ENCODE measurements around the gene MKRN3.

Gene MKRN3

DNA sequence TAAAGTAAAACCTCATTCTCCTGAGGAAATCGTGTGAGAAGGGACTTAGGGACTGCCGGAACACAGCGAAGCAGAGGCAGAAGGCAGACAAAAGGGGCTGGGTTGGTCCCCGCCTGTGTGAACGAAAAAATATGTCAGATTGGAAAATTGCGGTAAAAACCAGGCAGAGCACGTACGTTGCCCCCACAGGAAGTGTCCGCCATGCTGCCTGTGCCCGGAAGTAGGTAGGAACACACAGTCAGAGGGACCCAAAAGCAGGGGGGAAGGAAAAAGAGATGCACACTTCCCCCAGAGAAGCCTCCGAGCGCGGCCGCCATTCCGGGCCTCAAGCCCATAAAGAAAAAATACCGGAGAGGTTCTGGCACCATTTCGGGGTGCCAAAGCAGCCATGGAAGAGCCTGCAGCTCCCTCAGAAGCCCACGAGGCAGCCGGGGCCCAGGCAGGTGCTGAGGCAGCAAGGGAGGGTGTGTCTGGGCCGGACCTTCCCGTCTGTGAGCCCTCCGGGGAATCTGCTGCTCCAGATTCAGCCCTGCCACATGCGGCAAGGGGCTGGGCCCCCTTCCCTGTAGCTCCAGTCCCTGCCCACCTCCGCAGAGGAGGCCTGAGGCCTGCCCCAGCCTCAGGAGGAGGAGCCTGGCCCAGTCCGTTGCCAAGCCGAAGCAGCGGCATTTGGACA is at the start of gene MKRN3:
Gene MKRN3 (plus strand): TSS at position 280 of the 676 bp plus-strand sequence. CDS start 109 bp downstream, at position 389.
- Histone ChIP-seq H3K36me3 (ENCODE audit: insufficient read depth, insufficient read length, low read length) (no peaks in the 10 kb centered on the region), H3K4me1 (ENCODE audit: insufficient read depth, insufficient read length) (no peaks in the 10 kb centered on the region), H3K9ac (ENCODE audit: insufficient read length, low read depth) (no peak within 1 kb of the TSS), H3K4me3 (ENCODE audit: insufficient read length, low read depth) (no peak within 1 kb of the TSS), H3K27me3 (ENCODE audit: insufficient read depth, insufficient read length) (no peaks in the 10 kb centered on the region), H3K9me3 (ENCODE audit: insufficient read depth, low read length) (peaks cover 26% of the 10 kb centered on the region; the same call in 1 of the 2 replicates)
- TF ChIP-seq ZNF274 (IDR thresholded peaks at IDR 0.05; ENCODE audit: low read depth, low read length) (no peak), SUZ12 (IDR thresholded peaks at IDR 0.05; ENCODE audit: extremely low read depth, insufficient read depth, insufficient read length) (no peak), YY1 (IDR thresholded peaks at IDR 0.05; ENCODE audit: insufficient read depth, insufficient read length) (no peak)
- no peak for DNase-seq (ENCODE audit: low read depth, low spot score)

- DNase-seq (ENCODE audit: low read depth, low spot score) = no peak
- TF ChIP-seq YY1 (IDR thresholded peaks at IDR 0.05; ENCODE audit: insufficient read depth, insufficient read length) (no peak), SUZ12 (IDR thresholded peaks at IDR 0.05; ENCODE audit: extremely low read depth, insufficient read depth, insufficient read length) (no peak), ZNF274 (IDR thresholded peaks at IDR 0.05; ENCODE audit: low read depth, low read length) (no peak)
- H3K4me3 ChIP-seq (ENCODE audit: insufficient read length, low read depth) = no peak overlapping the region
- H3K9ac ChIP-seq (ENCODE audit: insufficient read length, low read depth) = no peak overlapping the region
- no peaks in the 10 kb centered on the region for H3K9me3 ChIP-seq (ENCODE audit: insufficient read depth, low read length)
- H3K27me3 ChIP-seq (ENCODE audit: insufficient read depth, insufficient read length) = no peaks in the 10 kb centered on the region
- no peaks in the 10 kb centered on the region for H3K4me1 ChIP-seq (ENCODE audit: insufficient read depth, insufficient read length)
- no peaks in the 10 kb centered on the region for H3K36me3 ChIP-seq (ENCODE audit: insufficient read depth, insufficient read length, low read length)
Measured at GRCh38 chr15:23516866-23517265, 48.6 kb upstream of the MKRN3 start.

DNA sequence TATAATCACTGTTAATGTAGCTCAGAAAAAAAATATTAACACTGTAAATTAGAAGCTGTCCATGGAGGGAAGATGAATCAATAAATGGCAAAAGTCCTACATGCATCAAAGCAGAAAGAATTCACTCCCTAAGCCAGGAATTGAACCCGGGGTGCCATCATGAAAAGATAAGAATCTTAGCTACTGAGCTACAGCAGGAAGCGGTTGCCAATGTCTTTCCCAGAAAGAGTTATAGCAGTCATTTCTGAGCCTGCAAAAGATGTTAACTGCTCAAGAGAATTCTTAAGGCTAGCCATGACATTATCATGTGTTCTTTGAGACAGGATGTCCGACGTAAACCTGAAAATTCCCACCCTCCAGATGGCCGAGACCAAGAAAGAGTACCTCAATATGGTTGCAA is 47.4 kb upstream of the MKRN3 start:
- Histone ChIP-seq H3K4me3 (ENCODE audit: insufficient read length, low read depth) (no peak overlapping the region), H3K36me3 (ENCODE audit: insufficient read depth, insufficient read length, low read length) (no peaks in the 10 kb centered on the region), H3K9me3 (ENCODE audit: insufficient read depth, low read length) (no peaks in the 10 kb centered on the region), H3K9ac (ENCODE audit: insufficient read length, low read depth) (no peak overlapping the region), H3K4me1 (ENCODE audit: insufficient read depth, insufficient read length) (no peaks in the 10 kb centered on the region), H3K27me3 (ENCODE audit: insufficient read depth, insufficient read length) (no peaks in the 10 kb centered on the region)
- DNase-seq (ENCODE audit: low read depth, low spot score) = no peak
- no peak for TF ChIP-seq YY1 (IDR thresholded peaks at IDR 0.05; ENCODE audit: insufficient read depth, insufficient read length)
- TF ChIP-seq ZNF274 (IDR thresholded peaks at IDR 0.05; ENCODE audit: low read depth, low read length) = no peak
- no peak for TF ChIP-seq SUZ12 (IDR thresholded peaks at IDR 0.05; ENCODE audit: extremely low read depth, insufficient read depth, insufficient read length)

DNA sequence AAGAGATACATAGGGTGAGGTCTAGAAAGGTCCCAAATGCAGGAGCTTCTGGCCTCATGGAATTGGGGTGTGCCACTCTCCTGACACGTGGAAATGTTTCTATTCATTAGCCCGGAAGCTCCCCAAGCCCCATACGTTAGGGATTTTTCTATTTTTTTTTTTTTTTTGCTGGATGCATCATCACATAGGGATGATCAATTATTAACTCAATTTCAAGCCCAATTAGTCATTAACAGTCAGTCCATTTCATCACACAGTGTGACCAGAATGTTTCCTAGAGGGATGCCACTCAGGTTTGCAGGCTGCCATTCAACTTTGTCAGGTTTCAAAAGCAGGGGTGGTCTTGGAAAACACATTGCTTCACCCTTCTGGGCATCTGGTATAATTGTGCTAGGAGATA is 40.7 kb upstream of the MKRN3 start:
- no peak for DNase-seq (ENCODE audit: low read depth, low spot score)
- H3K4me3 ChIP-seq (ENCODE audit: insufficient read length, low read depth) = no peak overlapping the region
- H3K36me3 ChIP-seq (ENCODE audit: insufficient read depth, insufficient read length, low read length) = no peaks in the 10 kb centered on the region
- H3K4me1 ChIP-seq (ENCODE audit: insufficient read depth, insufficient read length) = no peaks in the 10 kb centered on the region
- TF ChIP-seq ZNF274 (IDR thresholded peaks at IDR 0.05; ENCODE audit: low read depth, low read length) (no peak), YY1 (IDR thresholded peaks at IDR 0.05; ENCODE audit: insufficient read depth, insufficient read length) (no peak)
- no peaks in the 10 kb centered on the region for H3K9me3 ChIP-seq (ENCODE audit: insufficient read depth, low read length)
- H3K9ac ChIP-seq (ENCODE audit: insufficient read length, low read depth) = no peak overlapping the region
- no peaks in the 10 kb centered on the region for H3K27me3 ChIP-seq (ENCODE audit: insufficient read depth, insufficient read length)

GRCh38 chr15:23529891-23530290 is 35.6 kb upstream of the MKRN3 start:
- Histone ChIP-seq H3K4me3 (ENCODE audit: insufficient read length, low read depth) (no peak overlapping the region), H3K4me1 (ENCODE audit: insufficient read depth, insufficient read length) (no peaks in the 10 kb centered on the region), H3K9ac (ENCODE audit: insufficient read length, low read depth) (no peak overlapping the region), H3K27me3 (ENCODE audit: insufficient read depth, insufficient read length) (no peaks in the 10 kb centered on the region), H3K9me3 (ENCODE audit: insufficient read depth, low read length) (no peaks in the 10 kb centered on the region), H3K36me3 (ENCODE audit: insufficient read depth, insufficient read length, low read length) (no peaks in the 10 kb centered on the region)
- DNase-seq (ENCODE audit: low read depth, low spot score) = no peak
- TF ChIP-seq ZNF274 (IDR thresholded peaks at IDR 0.05; ENCODE audit: low read depth, low read length) = no peak
- TF ChIP-seq YY1 (IDR thresholded peaks at IDR 0.05; ENCODE audit: insufficient read depth, insufficient read length) = no peak
- TF ChIP-seq SUZ12 (IDR thresholded peaks at IDR 0.05; ENCODE audit: extremely low read depth, insufficient read depth, insufficient read length) = no peak

DNA sequence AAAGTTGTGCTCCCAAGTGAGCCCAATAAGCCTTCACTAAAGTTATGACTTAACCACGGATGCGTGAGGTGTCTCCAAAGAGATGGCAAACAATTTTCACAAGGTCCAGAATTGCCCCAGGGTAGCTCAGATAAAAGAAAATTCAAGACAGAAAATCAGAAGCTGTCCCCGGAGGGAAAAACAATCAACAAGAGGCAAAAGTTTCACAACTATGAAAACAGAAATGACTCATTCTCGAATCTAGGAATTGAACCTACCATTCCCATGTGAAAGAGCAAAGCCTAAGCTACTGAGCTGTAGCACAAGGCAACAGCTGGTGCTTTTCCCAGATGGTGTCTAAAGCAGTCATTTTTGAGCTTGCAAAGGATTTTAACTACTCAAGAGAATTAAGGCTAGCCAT is 33.5 kb upstream of the MKRN3 start:
- Histone ChIP-seq H3K27me3 (ENCODE audit: insufficient read depth, insufficient read length) (no peaks in the 10 kb centered on the region), H3K9ac (ENCODE audit: insufficient read length, low read depth) (no peak overlapping the region), H3K9me3 (ENCODE audit: insufficient read depth, low read length) (no peaks in the 10 kb centered on the region), H3K4me3 (ENCODE audit: insufficient read length, low read depth) (no peak overlapping the region), H3K36me3 (ENCODE audit: insufficient read depth, insufficient read length, low read length) (no peaks in the 10 kb centered on the region), H3K4me1 (ENCODE audit: insufficient read depth, insufficient read length) (no peaks in the 10 kb centered on the region)
- no peak for DNase-seq (ENCODE audit: low read depth, low spot score)
- TF ChIP-seq SUZ12 (IDR thresholded peaks at IDR 0.05; ENCODE audit: extremely low read depth, insufficient read depth, insufficient read length) = no peak
- no peak for TF ChIP-seq ZNF274 (IDR thresholded peaks at IDR 0.05; ENCODE audit: low read depth, low read length)
- no peak for TF ChIP-seq YY1 (IDR thresholded peaks at IDR 0.05; ENCODE audit: insufficient read depth, insufficient read length)

GRCh38 chr15:23536659-23537058 is 28.8 kb upstream of the MKRN3 start:
- H3K9me3 ChIP-seq (ENCODE audit: insufficient read depth, low read length) = no peaks in the 10 kb centered on the region
- H3K36me3 ChIP-seq (ENCODE audit: insufficient read depth, insufficient read length, low read length) = no peaks in the 10 kb centered on the region
- no peak for DNase-seq (ENCODE audit: low read depth, low spot score)
- H3K27me3 ChIP-seq (ENCODE audit: insufficient read depth, insufficient read length) = no peaks in the 10 kb centered on the region
- H3K4me1 ChIP-seq (ENCODE audit: insufficient read depth, insufficient read length) = no peaks in the 10 kb centered on the region
- no peak overlapping the region for H3K9ac ChIP-seq (ENCODE audit: insufficient read length, low read depth)
- no peak overlapping the region for H3K4me3 ChIP-seq (ENCODE audit: insufficient read length, low read depth)
- no peak for TF ChIP-seq SUZ12 (IDR thresholded peaks at IDR 0.05; ENCODE audit: extremely low read depth, insufficient read depth, insufficient read length)
- no peak for TF ChIP-seq ZNF274 (IDR thresholded peaks at IDR 0.05; ENCODE audit: low read depth, low read length)
- no peak for TF ChIP-seq YY1 (IDR thresholded peaks at IDR 0.05; ENCODE audit: insufficient read depth, insufficient read length)
